ENCODE data around the gene IRS4.

The IRS4 gene

DNA sequence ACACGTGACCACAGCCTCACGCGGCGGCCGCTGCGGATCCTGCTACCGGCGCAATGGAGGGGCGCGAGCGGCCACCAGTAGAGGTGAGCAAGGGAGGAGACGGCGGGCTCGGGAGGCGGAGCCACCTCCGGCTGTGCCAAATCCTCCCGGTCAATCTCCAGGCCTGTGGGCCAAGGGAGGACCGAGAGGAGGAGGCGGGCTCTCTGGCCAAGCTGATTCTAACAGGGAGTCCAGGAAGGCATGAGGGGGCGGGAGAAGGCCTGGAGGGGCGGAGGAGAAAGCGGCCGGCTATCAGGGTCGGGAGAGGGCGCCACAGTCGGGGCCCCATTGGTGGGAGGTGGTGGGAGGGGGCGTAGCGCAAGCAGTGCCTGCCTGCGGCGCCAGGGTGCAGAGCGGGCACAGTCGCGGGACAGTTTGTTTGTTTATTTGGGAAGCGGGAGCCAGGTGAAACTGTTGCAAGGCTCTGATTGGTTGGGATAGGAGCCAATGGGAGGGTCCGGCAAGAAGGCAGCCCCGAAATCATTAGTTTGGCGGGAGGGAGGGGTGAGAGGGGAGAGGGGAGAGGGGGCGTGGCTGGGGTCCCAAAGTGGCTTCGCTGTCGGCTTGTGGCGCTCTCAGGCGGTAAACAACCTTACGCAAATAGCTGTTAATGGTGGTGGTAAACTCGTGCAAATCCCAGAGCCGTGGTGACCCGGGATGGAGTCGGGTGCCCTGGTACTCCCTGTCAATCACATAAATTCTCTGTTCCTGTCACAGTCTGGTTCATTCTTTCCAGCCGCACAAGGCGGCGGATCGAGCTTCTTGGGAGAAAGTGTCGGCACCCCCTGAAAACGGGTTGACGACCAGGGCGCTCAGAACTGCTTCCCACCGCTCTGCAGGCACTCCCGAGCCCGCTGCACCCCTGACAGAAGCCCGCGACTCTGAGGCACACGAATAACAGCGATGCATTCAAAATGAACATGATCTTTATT lies at the start of gene IRS4:
Gene IRS4 (minus strand): TSS at position 55 of the 971 bp plus-strand sequence.
- DNase-seq, result no peak

DNA sequence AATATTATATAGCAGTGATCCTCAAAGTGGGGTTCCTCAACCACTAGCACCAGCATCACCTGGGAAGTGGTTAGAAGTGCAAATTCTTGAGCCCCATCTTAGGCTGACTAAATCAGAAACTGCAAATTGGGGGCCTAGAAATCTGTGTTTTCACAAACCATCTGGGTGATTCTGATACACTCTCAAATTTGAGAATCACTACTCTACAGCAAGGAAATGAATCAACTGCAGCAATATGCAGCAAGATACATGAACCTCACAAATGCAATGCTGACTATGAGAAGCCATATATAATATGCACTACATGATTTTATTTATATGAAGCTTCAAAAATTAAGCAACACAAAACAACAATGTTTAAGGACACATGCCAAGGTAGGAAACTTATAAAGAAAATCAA lies 36.2 kb upstream of the IRS4 start:
- DNase-seq, result no peak

DNA sequence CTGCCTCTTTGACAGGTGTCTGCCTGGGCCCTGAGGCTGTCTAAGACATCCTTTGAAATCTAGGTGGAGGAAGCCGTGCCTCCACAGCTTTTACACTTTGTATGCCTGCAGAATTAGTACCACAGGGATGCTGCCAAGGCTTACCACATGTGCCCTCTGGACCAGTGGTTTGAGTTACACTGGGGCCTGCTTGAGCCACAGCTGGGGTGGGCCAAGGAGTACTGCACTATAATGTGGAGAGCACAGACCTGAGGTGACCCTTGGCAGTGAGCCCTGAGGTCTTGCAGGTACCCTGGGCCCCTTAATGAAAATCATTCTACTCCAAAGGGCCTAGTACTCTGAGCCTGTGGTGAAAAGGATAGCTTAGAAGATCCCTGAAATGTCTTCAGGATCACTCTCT lies 27.2 kb upstream of the IRS4 start:
- no peak for DNase-seq

DNA sequence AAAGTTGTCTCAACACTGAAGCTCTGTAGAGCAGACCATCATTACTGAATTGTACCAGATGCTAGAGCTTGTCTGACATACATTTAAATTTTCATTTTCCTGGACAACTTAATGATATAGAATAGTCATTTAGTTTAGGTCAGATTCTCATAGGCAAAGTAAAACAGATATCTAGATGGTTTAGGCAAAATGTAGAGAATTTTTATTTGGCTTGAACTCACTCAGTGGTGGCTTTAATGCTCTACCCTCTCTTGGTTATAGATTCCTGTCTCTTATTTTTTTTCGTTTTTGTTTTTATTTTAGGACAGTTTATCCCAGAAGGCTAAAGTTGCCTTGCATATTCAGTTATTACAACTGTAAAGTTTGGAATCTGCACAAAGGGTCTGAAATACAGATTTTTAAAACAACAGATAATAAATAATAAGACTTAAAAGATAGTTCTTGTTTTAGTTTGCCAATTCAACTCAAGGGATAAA lies 4.0 kb upstream of the IRS4 start:
- DNase-seq, result no peak

DNA sequence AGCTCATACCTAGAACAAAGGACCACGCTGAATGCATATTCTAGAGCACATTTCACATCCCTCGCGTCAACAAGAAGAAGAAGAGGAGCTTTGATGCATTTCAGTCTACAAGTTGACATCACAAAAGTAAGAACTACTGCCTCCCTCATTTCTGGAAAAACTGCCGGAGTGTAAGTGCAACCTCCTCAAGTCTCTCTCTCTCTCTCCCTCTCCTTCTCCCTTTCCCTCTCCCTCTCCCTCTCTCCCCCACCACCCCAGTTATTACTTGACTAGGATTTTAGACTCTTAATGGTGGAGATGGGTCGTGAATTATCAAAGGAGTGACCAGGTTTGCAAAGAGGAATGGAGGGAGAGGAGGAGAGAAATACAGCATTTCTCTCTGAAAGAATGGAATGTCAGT lies 1.4 kb upstream of the IRS4 start:
- DNase-seq, result no peak

DNA sequence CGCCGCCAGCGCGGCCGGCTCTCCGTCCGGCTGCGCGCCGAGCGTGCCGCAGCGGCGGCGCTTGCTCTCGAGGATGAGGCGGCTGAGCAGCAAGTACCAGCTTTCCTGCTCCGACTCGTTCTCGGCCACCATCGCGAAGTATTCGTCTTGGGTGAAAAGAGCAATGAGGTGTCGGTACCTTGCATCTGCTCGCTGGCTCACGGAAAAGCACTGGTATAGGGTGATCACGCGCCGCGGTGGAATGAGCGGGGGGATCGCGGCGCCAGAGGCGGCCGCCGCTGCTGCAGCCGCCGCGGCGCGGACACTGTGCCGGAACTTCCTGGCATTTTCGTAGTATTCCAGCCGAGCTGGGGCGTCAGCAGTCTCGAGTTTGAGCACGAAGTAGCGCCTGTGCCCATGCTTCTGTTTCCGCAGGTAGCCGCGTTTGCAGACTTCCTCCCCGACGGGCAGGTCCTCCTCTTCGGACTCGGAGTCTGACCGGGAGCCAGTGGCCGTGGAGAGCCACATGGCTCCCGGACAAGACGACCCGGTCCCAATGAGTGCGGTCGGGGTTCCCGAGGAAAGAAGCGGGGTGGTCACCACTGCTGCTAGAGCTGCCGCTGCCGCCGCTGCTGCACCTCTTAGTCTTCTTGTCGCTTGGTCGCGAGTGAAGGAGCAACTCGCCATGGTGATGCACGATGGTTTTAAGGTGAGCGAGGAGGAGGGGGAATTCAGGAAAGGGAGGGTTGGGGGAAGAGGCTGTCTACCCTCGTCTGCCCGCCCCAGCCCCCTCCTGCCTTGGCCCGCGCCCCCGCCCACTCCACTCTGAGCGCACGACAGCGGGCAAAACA lies 469 bp downstream of the IRS4 start:
- no peak for DNase-seq

DNA sequence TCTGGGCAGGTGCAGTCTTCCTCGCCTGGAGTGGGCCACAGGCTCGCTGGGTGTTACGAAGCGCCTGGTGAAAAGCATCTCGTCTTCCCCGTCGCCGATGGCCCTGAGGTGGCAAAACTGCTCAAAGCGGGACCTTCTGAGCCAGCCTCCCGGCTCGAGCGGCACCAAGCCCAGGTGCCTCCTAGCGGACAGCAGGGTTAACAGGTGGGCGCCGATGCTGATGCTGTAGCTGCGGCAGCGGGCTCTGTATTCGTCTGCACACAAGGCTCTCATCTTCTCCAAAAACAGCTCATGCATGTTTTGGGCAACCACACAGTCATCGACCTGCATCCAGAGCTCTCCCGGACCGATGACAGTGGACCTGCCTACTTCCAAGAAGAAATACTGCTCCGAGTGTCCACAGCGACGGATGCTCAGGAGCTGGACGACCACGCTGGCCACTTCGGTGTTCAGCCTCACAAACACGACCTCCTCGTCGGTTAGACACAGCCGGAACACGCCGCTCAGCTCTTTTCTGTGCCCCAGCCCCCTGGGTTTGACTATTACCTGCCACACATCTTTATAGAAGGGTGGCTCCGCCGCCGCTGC lies 1.2 kb downstream of the IRS4 start:
- DNase-seq, result no peak

DNA sequence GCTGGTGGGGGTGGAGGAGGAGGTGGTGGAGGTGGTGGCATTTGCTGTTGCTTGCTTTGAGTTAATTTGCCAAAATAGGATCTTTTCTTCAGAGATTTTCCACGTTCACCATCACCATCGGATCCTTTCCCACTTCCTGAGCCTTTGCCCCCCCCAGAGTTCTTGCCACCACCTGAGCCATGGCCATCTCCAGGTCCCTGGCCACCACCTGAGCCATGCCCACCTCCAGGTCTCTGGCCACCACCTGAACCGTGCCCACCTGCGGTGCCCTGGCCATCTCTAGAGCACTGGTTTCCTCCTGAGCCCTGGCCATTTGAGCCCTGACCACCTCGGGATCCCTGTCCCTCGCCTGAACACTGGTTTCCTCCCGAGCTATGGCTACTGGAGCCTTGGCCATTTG lies 1.9 kb downstream of the IRS4 start:
- no peak for DNase-seq

DNA sequence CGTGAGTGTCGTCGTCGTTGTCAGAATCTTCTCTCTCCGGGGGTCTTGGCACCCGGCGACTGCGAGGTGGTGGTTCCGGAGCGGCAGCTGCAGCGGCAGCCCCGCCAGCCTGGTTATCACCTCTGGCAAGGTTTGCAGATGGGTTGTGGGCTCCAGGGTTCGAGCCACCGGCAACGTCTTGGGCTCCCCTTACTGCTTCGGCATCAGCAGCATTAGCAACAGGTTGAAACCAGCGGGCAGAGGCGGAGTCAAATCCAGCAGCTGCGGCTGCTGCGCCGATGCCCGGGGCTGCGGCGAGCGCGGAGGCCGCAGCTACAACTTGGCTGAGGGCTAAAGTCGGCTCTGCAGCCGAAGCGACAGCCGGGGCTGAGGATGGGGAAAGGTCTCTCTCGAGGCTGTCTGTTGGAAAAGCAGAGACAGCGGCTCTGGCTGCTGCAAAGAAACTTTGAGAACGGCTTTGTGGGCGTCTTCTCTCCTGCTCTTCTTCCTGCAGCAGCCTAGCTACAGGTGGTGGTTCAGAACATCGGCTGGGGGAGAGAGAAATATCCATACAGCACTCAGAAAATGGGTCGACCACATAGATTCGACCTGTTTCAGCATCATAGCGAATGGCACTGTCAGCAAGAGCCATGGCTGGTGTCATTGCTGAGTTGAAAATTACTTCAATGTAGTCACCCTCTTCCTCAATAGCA lies 3.6 kb downstream of the IRS4 start:
- no peak for DNase-seq

DNA sequence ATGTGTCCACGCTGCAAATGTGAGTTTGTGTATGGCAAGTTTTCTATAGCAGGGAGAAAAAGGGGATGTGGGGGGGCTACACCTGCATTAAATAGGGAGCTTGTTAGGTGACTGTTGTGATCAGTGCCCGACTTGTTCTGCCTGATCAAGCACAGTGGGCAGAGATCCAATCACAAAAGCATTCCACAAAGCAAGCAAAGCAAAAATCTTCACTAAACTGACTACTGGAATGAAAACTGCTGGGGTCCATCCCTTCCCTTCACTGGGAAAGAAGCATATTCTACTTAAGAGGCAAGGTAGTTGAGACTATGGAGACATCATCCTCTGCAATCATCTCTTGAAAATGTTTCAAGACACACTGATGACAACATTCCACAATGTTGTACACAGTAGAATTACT lies 5.2 kb downstream of the IRS4 start:
- no peak for DNase-seq

DNA sequence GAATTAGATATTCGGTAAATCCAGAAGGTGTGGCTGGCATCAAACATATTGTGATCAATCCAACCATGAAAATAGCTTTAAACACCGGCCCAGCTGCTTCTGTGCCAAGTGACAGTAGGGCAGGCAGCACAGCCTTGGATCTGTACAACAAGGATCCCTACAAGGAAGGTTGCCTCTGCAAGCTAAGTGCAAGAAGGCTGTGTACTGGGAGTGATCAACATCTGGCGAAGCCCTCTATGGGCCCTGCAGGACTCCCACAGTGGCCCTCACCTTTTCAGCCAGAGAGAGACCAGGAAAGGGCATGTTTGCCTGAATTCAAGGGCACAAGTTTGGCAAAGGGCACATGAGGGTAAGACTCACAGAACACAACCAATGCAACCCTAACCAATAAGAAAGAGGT lies 9.6 kb downstream of the IRS4 start:
- DNase-seq, result no peak

DNA sequence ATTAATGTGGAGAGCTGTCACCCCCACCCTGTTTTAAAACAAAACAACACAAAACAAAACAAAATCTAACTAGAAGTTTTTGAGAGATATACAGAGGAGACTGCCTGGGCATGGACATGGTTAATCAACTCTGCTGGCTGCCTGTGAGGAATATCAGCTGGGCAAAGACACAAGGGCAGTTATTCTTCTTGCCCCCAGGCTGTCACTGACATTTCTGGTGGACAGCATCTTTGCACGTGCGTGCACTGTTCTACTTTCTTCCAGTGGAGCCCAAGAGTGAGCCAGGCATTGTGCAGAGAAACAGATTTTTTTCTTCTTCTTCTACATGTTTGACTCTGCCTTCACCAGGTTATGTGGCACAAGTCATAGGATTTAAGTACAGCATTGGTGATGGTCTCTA lies 13.8 kb downstream of the IRS4 start:
- no peak for DNase-seq

DNA sequence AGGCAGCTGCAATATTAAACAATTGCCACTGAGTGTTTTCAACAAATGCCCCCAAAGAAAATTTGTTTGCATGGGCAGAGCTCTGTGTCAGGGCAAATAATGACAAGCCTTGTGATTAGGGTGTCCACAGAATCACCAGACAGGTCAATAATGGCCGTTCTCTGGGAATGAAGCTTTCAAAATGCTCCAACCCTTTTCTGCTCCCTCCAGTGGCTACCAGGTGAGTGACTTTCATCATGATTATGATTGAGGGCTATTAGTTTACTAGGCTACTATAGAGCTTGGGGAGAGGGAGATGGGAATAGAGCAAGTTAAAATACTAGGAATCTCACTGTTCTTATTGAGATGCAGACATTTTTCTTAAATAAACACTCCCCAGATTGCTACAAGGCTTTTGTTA lies 23.5 kb downstream of the IRS4 start:
- no peak for DNase-seq

DNA sequence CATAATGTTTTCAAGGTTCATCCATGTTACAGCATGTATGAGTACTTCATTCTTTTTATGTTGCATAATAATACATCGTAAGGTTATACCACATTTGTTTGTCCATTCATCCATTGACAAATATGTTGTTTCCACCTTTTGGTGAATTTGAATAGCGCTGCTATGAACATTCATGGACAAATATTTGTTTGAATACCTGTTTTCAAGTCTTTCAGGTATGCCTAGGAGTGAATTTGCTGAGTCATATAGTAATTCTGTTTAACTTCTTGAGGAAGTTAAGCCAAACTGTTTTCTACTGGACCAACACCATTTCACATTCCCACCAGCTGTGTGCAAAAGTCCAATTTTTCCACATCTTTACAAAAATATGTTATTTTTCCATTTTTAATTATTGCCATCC lies 31.5 kb downstream of the IRS4 start:
- DNase-seq, result no peak

DNA sequence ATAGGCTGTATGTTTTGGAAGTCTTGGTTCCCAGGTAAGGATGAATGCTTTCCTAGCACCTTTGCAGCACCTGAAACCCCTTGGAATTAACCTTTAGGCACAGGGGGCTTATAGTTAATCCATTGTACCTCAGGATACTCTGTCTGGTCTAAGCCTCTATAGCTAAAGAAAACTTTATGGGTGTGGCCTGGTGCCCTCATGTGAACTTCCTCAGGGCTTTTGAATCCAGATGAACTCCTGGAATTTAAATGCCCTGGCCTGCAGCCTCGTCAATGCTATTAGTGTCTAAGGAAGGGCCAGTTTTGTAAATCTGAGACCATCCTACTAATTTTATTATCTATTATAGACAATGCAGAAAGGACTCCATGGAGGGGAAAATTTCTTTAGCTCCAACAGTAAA lies 33.8 kb downstream of the IRS4 start:
- DNase-seq, result no peak

DNA sequence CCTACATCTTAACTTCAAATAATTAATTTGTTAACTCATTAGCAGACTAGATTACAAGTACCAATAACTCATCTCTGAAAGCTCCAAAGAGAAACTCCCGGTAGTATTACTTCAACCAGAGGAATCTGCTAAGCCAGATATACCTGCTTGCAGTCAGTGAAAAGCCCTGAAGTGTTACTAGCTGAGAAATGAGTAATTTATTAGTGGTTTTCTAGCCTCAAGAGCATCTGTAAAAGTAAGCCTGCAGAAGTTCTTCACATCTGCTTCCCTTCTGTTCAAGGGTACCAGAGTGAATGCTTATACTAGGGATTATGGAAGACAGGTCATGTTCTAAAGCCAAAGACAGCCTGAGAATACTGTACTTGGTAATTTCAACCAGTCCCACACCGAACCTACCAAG lies 34.7 kb downstream of the IRS4 start:
- DNase-seq, result no peak

DNA sequence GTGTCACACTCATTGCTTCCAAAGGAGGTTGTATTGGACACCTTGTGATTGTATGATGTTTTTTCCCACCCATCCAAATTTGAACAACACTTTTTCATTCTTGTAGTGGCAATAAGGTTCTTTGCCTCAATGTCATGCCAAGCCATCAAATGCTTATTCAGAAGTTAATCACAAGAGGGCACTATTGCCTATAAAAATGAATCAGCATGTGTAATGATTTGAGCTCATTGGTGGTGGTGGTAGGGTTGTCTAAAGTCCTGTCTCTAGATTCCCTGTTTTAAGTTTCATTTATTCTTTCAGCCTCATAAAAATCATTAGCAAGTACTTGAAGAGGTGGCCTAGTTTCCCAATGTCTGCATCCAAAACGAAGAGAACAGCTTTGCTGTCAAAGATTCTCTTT lies 37.0 kb downstream of the IRS4 start:
- DNase-seq, result no peak

DNA sequence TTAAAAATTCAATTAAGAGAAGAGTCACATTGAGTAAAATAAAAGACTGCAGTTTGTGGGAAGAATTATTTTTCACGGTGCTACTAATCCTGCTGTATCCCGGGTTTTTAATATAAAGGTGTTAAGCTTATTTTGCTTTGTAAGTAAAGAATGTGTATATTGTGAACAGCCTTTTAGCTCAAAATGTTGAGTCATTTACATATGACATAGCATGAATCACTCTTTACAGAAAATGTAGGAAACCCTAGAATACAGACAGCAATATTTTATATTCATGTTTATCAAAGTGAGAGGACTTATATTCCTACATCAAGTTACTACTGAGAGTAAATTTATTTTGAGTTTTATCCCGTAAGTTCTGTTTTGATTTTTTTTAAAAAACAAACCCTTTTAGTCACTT lies 39.7 kb downstream of the IRS4 start:
- no peak for DNase-seq
